ENCODE measurements around the gene TCEA2.
A peak's percentile ranks its signal among the peaks of the same experiment; 100 is the strongest.
"Not testable (repeated sequence)": the region's sequence is repeated elsewhere in the genome, so short reads cannot be mapped to it uniquely, and the experiment has no call there.

TCEA2 gene

DNA sequence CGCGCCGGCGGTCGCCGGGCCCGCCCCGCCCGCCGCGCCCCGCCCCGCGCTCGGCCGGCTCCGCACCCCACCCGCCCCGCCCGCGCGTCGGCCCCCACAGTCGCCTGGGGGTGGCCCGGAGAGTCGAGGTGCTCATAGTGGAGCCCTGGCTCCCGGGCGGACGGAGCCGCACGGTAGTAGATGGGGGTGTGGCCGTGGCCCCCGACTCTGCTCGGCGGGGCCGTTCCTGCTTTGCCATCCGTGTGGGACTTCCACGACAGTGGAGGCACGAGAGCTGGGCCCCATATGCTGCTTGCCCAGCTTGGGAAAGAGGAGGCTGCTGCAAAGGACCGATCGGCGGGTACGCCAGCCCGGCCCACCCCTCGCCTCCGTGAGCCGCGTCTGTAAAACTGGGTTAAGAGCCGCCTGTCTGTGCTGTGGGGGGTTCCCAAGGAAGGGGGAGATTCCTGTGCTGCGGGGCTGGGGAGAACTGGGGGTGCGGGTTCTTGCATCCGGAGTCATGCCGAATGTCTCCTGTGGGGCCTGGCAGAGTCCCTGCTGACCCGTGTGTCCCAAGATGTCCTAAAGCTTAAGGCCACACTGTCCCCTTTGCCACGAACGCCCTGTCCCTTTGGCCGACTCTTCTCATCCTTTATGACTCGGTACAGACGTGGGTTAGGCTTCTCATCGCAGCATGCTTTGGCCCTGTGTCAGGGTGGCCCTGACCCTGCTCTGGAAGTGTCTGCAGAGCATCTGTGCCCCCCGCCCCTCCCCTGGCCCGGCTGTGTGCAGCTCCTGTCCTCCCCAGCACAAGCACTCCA, 17.2 kb downstream of the TCEA2 start, which contains the start of gene OPRL1:
Gene OPRL1, plus strand, starts transcription at position 70 of the 800 bp plus-strand sequence. CDS start 12,639 bp downstream, outside the sequence.
- no peak for DNase-seq

GRCh38 chr20:64080813-64081623, 18.0 kb downstream of the TCEA2 start:
- no peak for DNase-seq

DNA sequence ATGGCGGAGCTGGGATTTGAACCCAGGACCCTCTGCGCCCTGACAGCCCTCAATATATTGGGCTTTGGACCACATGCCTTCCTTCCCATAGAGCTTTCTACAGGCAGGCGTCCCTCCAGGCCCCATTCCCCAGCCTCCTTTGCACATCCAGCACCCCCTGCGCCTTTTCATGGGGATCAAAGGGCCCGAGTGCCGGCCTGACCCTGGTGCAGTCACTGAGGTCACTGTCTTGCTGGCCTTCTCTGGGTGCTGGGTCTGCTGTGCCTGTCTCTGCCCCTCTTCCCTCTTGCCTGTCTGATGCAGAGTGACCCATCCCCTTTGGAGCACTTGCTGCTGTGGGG, 18.6 kb downstream of the TCEA2 start:
- DNase-seq, result no peak

DNA sequence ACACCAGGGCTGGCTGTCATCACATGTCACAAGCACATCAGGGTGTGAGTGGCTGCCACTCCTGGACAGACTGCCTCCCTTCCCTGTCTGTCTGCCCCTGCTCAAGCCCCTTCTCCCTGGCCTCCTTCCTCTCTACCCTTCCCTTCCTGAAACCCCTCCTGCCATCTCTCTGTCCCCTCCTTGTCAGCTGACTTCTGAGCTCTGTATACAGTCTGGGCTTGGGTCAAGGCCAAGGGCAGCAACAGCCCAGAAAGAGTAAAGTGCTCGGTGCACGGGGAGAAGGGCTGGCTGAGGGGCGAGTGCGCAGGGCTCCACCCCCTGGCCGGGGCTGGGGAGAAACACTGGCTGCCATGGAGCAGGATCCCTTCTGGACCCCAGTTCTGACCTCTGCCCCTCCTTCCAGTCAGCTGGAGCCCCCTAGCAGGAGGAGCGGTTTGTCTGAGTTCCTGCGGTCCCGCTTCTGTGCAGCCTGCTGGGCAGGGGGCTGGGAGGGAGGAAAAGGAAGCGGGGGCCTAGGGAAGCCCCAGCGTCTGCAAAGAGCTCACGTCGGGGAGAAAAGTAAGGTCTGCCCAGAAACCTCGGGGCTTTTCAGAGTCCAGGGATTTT, 19.2 kb downstream of the TCEA2 start:
- DNase-seq, result no peak

GRCh38 chr20:64082820-64083377, 19.9 kb downstream of the TCEA2 start:
- DNase-seq, result no peak

DNA sequence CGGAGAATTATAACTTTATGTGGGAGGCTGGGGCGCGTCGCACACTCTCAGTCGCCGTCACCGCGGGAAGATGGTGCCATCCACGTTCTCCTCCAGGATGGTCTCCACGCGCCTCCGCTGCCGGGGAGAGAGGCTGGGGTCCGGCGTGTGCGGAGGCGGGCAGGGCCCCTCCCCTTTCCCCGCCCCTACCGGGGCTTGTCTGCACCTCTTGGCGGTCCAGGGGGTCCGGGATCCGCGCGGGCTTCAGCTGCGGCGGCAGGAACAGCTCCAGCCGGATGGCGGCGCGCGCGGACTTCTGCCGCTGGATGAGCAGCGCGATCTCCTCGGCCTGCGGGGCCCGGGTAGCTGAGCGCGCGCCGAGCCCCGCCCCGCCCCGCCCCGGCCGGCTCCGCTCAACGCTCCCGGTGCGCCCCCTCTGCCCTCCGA, 20.4 kb downstream of the TCEA2 start:
- DNase-seq, result peak; percentile 76 to 88

- DNase-seq, result no peak
Measured at GRCh38 chr20:64083804-64084684, 21.0 kb downstream of the TCEA2 start, which contains the start of gene LKAAEAR1. Gene LKAAEAR1, minus strand, starts transcription at chr20:64084398. Its CDS starts 179 bp downstream, at chr20:64084219.

DNA sequence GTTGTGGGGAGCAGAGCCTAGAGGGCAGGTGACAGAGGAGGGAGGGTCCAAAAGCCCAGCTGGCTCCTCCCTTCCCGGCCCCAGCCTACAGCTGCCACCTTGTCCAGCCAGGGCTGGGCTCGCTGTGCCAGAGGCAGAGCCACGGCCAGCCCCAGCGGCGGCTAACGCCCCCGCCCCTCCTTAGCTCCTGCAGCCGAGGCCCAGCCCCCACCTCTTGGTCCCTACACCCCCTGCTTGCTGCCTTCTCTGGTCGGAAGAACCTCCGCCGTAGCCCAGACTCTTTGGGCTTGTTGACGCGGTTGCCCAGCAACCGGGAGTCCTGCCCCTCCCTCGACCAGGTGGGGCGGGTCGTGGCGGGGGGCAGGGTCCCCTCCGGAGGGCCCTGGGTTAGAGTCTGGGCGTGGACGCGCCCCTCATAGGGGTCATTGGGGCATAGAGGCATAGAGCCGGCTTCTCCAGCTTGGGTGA, 21.7 kb downstream of the TCEA2 start:
- DNase-seq, result no peak

DNA sequence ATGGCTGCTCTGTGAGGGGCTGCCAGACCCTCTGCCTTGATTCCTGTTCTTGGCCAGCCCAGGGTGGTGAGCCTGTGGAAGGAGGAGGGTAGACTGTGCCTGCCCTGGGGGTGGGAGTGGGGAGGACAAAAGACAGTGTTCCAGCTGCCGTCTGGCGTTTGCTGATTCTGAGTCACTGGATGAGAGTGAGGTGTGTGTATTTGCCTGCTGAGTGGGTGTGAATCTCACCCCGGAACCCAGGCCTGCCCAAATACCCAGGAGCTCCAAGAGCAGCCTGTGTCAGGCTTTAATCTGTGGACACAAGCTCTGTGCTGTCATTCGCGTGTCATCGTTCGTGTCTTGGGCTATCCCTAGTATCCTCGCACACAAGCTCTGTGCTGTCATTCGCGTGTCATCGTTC, 23.8 kb downstream of the TCEA2 start:
- DNase-seq, result no peak

DNA sequence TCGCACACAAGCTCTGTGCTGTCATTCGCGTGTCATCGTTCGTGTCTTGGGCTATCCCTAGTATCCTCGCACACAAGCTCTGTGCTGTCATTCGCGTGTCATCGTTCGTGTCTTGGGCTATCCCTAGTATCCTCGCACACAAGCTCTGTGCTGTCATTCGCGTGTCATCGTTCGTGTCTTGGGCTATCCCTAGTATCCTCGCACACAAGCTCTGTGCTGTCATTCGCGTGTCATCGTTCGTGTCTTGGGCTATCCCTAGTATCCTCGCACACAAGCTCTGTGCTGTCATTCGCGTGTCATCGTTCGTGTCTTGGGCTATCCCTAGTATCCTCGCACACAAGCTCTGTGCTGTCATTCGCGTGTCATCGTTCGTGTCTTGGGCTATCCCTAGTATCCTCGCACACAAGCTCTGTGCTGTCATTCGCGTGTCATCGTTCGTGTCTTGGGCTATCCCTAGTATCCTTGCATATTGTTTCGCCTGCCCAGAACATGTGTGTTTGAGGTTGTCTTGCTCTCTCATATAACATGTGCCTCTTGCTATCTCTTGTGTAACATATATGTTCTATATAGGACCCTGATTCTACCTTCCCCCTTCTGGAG, 24.3 kb downstream of the TCEA2 start:
- not testable (repeated sequence) for DNase-seq

- not testable (repeated sequence) for DNase-seq
Measured at GRCh38 chr20:64088586-64088985, 25.6 kb downstream of the TCEA2 start.

GRCh38 chr20:64090165-64090564, 27.2 kb downstream of the TCEA2 start:
- DNase-seq, result no peak

GRCh38 chr20:64091340-64091739, 28.3 kb downstream of the TCEA2 start:
- no peak for DNase-seq

- no peak for DNase-seq
Measured at GRCh38 chr20:64091770-64092169, 28.8 kb downstream of the TCEA2 start.

DNA sequence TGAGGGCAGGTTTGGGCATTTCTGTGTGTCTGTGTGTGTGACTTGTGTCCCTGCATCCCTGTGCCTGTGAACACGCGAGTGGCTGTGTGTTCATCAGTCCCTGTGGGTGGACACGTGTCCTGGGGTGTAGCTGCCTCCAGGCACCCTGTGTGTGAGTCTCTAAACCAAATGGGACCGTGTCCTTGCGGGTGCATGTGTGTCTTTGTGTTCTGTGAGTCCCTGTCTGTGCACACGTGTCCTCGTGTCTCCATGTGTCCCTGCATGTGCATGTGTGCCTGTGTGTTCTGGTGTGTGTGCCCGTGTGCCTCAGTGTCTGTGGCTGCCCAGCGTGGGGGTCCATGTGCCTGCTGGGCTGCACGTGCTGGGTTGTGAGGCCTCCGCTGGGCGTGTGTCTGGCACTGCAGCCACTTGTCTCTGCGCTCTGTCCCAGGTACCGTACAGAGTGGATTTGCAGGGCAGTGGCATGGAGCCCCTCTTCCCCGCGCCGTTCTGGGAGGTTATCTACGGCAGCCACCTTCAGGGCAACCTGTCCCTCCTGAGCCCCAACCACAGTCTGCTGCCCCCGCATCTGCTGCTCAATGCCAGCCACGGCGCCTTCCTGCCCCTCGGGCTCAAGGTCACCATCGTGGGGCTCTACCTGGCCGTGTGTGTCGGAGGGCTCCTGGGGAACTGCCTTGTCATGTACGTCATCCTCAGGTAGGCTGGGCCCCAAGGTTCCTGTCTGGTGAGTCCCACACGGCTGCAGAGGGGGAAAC, 29.4 kb downstream of the TCEA2 start:
- DNase-seq, result no peak

DNA sequence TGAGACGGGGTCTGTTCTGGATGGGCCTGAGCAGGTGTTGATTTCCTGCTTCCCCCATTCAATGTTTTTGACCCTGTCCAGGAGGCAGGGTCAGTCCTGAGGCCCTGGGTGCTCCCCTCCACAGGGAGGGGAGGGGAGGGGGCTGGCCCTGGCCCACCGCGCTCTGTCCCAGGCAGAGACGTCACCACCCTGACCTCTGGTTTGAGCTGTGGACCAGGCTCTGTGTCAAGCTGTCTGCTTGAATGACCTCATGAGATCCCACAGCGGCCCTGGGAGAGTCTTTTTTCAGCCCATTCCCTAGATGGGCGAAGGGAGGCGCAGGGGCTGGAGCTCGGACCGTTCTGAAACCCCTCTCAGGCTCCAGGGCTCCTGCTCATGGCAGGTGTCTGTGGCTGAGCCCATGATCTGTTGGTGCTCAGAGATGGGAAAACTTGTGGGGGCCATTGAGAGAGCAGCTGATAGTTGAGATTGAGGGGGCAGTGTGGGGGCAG, 30.1 kb downstream of the TCEA2 start:
- no peak for DNase-seq

DNA sequence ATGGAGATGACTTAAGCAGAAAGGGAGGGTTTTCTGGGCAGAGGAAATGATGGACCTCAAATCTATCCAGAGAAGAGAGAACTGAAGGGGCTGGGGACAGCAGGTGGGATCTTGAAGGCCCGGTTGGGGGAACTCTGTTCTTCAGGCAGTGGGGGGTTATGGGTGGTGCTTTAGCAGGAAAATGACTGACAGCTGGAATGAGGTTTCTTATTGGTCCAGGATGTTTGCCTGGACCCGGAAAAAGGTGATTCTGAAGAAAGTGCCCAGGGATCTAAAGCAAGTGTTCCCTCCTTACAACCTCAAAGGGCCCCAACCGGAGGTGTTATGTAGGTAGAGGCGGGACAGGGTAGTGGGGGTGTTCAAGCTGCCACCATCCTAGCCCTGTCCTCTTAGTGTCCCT, 32.5 kb downstream of the TCEA2 start:
- DNase-seq, result no peak

DNA sequence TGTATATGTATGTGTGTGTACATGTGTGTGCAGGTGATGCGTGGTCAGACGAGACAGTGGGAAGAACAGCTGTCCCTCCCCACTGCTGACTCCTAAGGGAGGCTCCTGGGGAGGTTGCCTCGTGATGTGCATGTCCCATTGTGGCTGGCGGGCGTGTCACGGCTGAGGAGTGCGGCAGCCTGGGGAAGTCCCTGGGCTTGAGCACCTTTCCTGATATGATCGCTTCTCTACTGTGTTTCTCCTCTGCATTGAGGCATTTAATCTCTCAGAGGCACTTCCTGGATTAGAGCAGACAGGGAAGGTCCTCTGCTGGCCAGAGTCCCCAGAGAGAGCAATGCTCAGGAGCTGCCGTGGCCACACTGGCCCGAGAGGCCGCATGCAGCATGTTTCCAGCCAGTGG, 32.9 kb downstream of the TCEA2 start:
- DNase-seq, result no peak

DNA sequence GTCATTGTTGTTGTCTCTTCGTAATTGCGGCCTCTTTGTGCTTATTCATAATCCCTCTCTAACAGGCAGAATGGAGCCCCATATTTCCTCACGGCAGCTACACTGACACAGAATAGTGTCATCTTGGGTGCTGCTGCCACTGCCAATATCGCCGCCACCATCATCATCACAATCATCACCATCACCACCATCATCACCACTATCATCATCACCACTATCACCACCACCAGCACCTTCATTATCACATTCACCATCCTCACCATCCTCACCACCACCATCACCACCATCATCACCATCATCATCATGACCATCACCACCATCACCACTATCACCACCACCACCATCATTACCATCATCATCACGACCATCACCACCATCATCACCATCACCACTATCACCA, 33.5 kb downstream of the TCEA2 start:
- DNase-seq, result no peak

- no peak for DNase-seq
Measured at GRCh38 chr20:64098471-64099013, 35.5 kb downstream of the TCEA2 start.

All from NCI-H1930 (cell line).